IMR-90 (cell line): ENCODE measurements around the gene HTT. TPM values are rescaled to one million over a fixed set of nuclear protein-coding genes. Genes with fewer than 3 reads are reported as not detected.

ENCODE experiments used
- ATAC-seq: fragments of 200-7000 bp; cut with Tn5 transposase; 2 replicates; pipeline ENCODE4 v1.9.1; 2020; ENCODE audit warnings: low read depth, mild to moderate bottlenecking, moderate library complexity
- BruUV-seq: library from RNA; stranded (reverse); fragments of 400-500 nt; replicated peaks from 2 replicates; lab custom pipeline; 2021; lab: Mats Ljungman, UMichigan
- CTCF ChIA-PET: fragments of 300-600 bp; formaldehyde crosslinking; extraction: SDS; loops from one replicate; lab custom pipeline; 2021; ENCODE audit warnings: antibody characterized with exemption; lab: Yijun Ruan, JAX
- POLR2A ChIA-PET: fragments of 300-600 bp; sonication (Branson Sonifier 250); formaldehyde crosslinking; loops from one replicate; lab custom pipeline; 2022; ENCODE audit warnings: antibody characterized with exemption; ENCODE audit not compliant: unreplicated experiment; lab: Charles Lee
- DNase-seq: peaks from one replicate; pipeline ENCODE4 v3.0.0; 2013
- H2AFZ ChIP-seq: replicated peaks from 2 replicates; pipeline ENCODE3; 2013; ENCODE audit warnings: low read length, mild to moderate bottlenecking; ENCODE audit not compliant: poor library complexity
- H2AK5ac ChIP-seq: 2 replicates; pipeline ENCODE4 v1.6.1; 2013; ENCODE audit warnings: low read depth, low read length, inconsistent platforms
- H2AK9ac ChIP-seq: replicated peaks from 2 replicates; pipeline ENCODE3; 2013; ENCODE audit warnings: mild to moderate bottlenecking, low read depth, low read length, moderate library complexity; ENCODE audit not compliant: poor library complexity
- H2BK120ac ChIP-seq: 2 replicates; pipeline ENCODE4 v1.6.1; 2013; ENCODE audit warnings: low read depth, low read length, inconsistent platforms
- H2BK15ac ChIP-seq: 3 replicates; pipeline ENCODE4 v1.6.1; 2013; ENCODE audit warnings: low read depth, low read length, inconsistent platforms
- H2BK20ac ChIP-seq: 2 replicates; pipeline ENCODE4 v1.6.1; 2013; ENCODE audit warnings: low read depth, mild to moderate bottlenecking, inconsistent platforms, low read length, moderate library complexity
- H2BK5ac ChIP-seq: 2 replicates; pipeline ENCODE4 v1.6.1; 2013; ENCODE audit warnings: mild to moderate bottlenecking, low read depth, low read length, inconsistent platforms; ENCODE audit not compliant: poor library complexity, severe bottlenecking
- H3K14ac ChIP-seq: replicated peaks from 2 replicates; pipeline ENCODE4 v1.6.1; 2013; ENCODE audit warnings: low read depth, low read length, inconsistent platforms
- H3K18ac ChIP-seq: 2 replicates; pipeline ENCODE4 v1.6.1; 2013; ENCODE audit warnings: low read depth, low read length, control low read depth
- H3K23ac ChIP-seq: 2 replicates; pipeline ENCODE4 v1.6.1; 2013; ENCODE audit warnings: low read depth, low read length, inconsistent platforms
- H3K27ac ChIP-seq: 2 replicates; pipeline ENCODE4 v1.5.1; 2013; ENCODE audit warnings: mild to moderate bottlenecking, control low read depth, low read length; ENCODE audit not compliant: insufficient read depth
- H3K27me3 ChIP-seq: 2 replicates; pipeline ENCODE4 v1.6.1; 2013; ENCODE audit warnings: low read length; ENCODE audit not compliant: control insufficient read depth, insufficient read depth
- H3K36me3 ChIP-seq: 2 replicates; pipeline ENCODE4 v1.6.1; 2013; ENCODE audit warnings: low read length, mixed read lengths; ENCODE audit not compliant: control insufficient read depth, insufficient read depth
- H3K4ac ChIP-seq: 2 replicates; pipeline ENCODE4 v1.6.1; 2013; ENCODE audit warnings: low read depth, low read length, inconsistent platforms
- H3K4me1 ChIP-seq: 2 replicates; pipeline ENCODE4 v1.6.1; 2013; ENCODE audit warnings: low read length, mixed read lengths; ENCODE audit not compliant: control insufficient read depth, insufficient read depth
- H3K4me2 ChIP-seq: 2 replicates; pipeline ENCODE4 v1.6.1; 2013; ENCODE audit warnings: low read depth, mild to moderate bottlenecking, control low read depth, low read length, moderate library complexity
- H3K4me3 ChIP-seq: 2 replicates; pipeline ENCODE4 v1.5.1; 2013; ENCODE audit warnings: low read depth, mild to moderate bottlenecking, control low read depth, low read length, moderate library complexity; ENCODE audit not compliant: insufficient read depth
- H3K56ac ChIP-seq: 2 replicates; pipeline ENCODE4 v1.6.1; 2013; ENCODE audit warnings: low read length, inconsistent platforms; ENCODE audit not compliant: insufficient read depth; ENCODE audit errors: extremely low read depth
- H3K79me1 ChIP-seq, 2 experiments: 2 replicates each; pipeline ENCODE4 v1.6.1; 2013; ENCODE audit warnings: low read length in 2 of 2, inconsistent platforms in 1 of 2, low read depth in 1 of 2
- H3K9ac ChIP-seq: 2 replicates; pipeline ENCODE4 v1.6.1; 2013; ENCODE audit warnings: low read depth, low read length, control low read depth
- H3K9me1 ChIP-seq: 2 replicates; pipeline ENCODE4 v1.6.1; 2013; ENCODE audit warnings: low read length, inconsistent platforms; ENCODE audit not compliant: insufficient read depth
- H3K9me3 ChIP-seq: 2 replicates; pipeline ENCODE4 v1.6.1; 2013; ENCODE audit warnings: low read length; ENCODE audit not compliant: control insufficient read depth, insufficient read depth
- H4K20me1 ChIP-seq: 2 replicates; pipeline ENCODE4 v1.6.1; 2013; ENCODE audit warnings: low read length, inconsistent platforms; ENCODE audit not compliant: insufficient read depth
- H4K5ac ChIP-seq: 2 replicates; pipeline ENCODE4 v1.6.1; 2013; ENCODE audit warnings: mild to moderate bottlenecking, low read depth, low read length, control low read depth
- H4K8ac ChIP-seq, 2 experiments: 2 replicates each; pipeline ENCODE4 v1.6.1; 2013; ENCODE audit warnings: low read depth in 2 of 2, low read length in 2 of 2, control low read depth in 1 of 2, inconsistent platforms in 1 of 2
- H4K91ac ChIP-seq: 2 replicates; pipeline ENCODE4 v1.6.1; 2013; ENCODE audit warnings: low read depth, low read length, inconsistent platforms; ENCODE audit not compliant: insufficient read depth
- BHLHE40 ChIP-seq: fragments of 150-350 bp; IDR thresholded peaks from 2 replicates; pipeline ENCODE4 v1.6.1; 2016; ENCODE audit warnings: mild to moderate bottlenecking, low read depth, low read length
- CHD1 ChIP-seq: IDR thresholded peaks from 2 replicates; pipeline ENCODE4 v1.6.1; 2012; ENCODE audit warnings: low read depth, low read length, improper control_type of control experiment
- FOS ChIP-seq: fragments of 150-350 bp; IDR thresholded peaks from 2 replicates; pipeline ENCODE4 v1.6.1; 2016; ENCODE audit warnings: low read depth, low read length
- MAZ ChIP-seq: IDR thresholded peaks from 2 replicates; pipeline ENCODE4 v1.6.1; 2012; ENCODE audit warnings: low read depth, mild to moderate bottlenecking, low read length, improper control_type of control experiment, moderate library complexity, borderline replicate concordance
- NFE2L2 ChIP-seq: fragments of 150-350 bp; IDR thresholded peaks from 2 replicates; pipeline ENCODE4 v1.6.1; 2016; ENCODE audit warnings: low read depth, mild to moderate bottlenecking, low read length
- RFX5 ChIP-seq: IDR thresholded peaks from 2 replicates; pipeline ENCODE4 v1.8.0; 2012; ENCODE audit warnings: low read depth, mild to moderate bottlenecking, low read length, moderate library complexity
- SMC3 ChIP-seq: fragments of 150-350 bp; IDR thresholded peaks from 2 replicates; pipeline ENCODE4 v1.6.1; 2016; ENCODE audit warnings: low read depth, mild to moderate bottlenecking, antibody characterized with exemption, low read length, moderate library complexity
- WGBS, 2 experiments: methylation state at CpG; one replicate each; pipeline versions ENCODE4 v1.1.5 to v1.1.7; 2013; ENCODE audit warnings: missing lambda C conversion rate in 2 of 2; ENCODE audit not compliant: insufficient read length in 1 of 2; ENCODE audit errors: extremely low coverage in 2 of 2; 5-methylcytosine and 5-hydroxymethylcytosine counted together
- dilution Hi-C: fragments of 300-500 bp; cut with HindIII; formaldehyde crosslinking; loops from one replicate; pipeline ENCODE4 v1.14.3; 2018; ENCODE audit warnings: low sequenced_read_pairs; ENCODE audit not compliant: unreplicated experiment
- in situ Hi-C: fragments of 300-500 bp; cut with MboI; formaldehyde crosslinking; loops from 3 replicates; pipeline ENCODE4 v1.14.3; 2019; ENCODE audit warnings: low sequenced_read_pairs, inconsistent platforms, mixed read lengths
- intact Hi-C: fragments of 100-400 bp; cut with micrococcal nuclease; formaldehyde crosslinking; loops from 2 replicates; pipeline ENCODE4 v1.10.0; 2022
- polyA plus RNA-seq, 3 experiments: library from polyadenylated mRNA; depleted of rRNA; stranded (reverse); fragments of >200 nt; gene quantifications; 2 replicates each; pipeline ENCODE4 v1.2.3, GENCODE V29; 2012; ENCODE audit warnings: low replicate concordance in 1 of 3
- total RNA-seq: library from RNA; depleted of rRNA; stranded (reverse); fragments of >200 nt; gene quantifications from 2 replicates; pipeline ENCODE4 v1.2.3, GENCODE V29; 2012
- TF ChIP-seq, protein P1 (sequence below): fragments of 150-350 bp; IDR thresholded peaks from 2 replicates; pipeline ENCODE4 v1.6.1; 2016; ENCODE audit warnings: low read depth, mild to moderate bottlenecking, low read length, moderate library complexity, borderline replicate concordance
- TF ChIP-seq, protein P2 (sequence below): fragments of 150-350 bp; IDR thresholded peaks from 2 replicates; pipeline ENCODE4 v1.6.1; 2017; ENCODE audit warnings: mild to moderate bottlenecking, antibody characterized with exemption, low read length, low read depth

HTT gene
- total and polyA plus RNA-seq, 2 of the 4 experiments (the other 2 are of a cell fraction): 11.6 to 14.3 TPM

DNA sequence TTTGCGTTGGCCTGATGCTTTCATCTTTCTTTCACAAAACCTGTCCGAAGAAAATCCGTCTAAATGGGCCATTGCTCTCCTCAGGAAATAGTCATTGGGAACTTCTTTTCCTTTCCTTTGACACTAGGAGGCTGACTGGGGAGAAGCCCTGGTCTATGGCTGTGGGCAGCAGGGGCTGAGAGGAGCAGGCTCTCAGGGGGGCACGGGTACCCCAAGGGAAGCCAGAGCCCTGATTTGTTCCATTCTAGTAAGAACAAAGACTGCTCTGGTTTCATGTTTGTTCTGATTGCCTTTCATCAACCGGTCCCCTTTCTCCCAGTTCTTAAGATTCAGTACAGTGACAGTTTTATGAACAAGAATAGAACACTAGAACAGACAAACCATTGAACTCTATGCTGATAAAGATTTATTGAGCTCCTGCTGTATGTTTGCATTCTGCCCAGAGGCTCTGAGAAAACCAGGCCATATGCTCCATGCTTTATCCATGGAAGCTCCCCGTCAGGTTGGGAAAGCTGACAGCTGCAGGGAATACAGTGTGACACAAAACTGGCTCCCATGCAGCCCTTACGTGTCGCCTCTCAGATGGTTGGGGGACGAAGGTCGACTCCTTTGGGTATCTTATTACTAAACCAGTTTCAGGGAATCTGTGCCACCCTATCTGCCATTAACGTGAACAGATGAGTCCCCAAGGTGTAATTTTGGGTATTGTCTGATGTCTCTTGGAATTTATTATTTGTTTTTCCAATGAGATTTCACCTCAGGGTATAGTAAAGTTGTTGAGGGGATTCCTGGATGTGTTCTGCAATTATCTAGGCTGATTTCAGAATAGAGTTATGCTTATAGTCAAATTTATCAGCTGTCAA is 102.1 kb downstream of the HTT start:
- dilution Hi-C loops (no loop called here), in situ Hi-C loops (no loop called here), intact Hi-C loops (no loop called here)
- Histone ChIP-seq H3K4me3 (no peak overlapping the region), H4K20me1 (peaks cover 5% of the 10 kb centered on the region), H4K5ac (no peak overlapping the region), H2BK20ac (no peak overlapping the region), H3K14ac (no peak overlapping the region), H3K18ac (no peak overlapping the region), H2BK5ac (no peak overlapping the region), H2AK9ac (no peak overlapping the region), H2BK120ac (no peak overlapping the region), H3K4ac (no peak overlapping the region), H3K4me1 (peaks cover 10% of the 10 kb centered on the region), H3K27me3 (no peaks in the 10 kb centered on the region), H3K23ac (no peak overlapping the region), H3K9ac (no peak overlapping the region), H2BK15ac (no peak overlapping the region), H2AFZ (no peak overlapping the region), H4K8ac (no peak overlapping the region), H3K9me3 (no peaks in the 10 kb centered on the region), H3K4me2 (no peak overlapping the region), H3K9me1 (peaks cover 7% of the 10 kb centered on the region), H3K27ac (no peak overlapping the region), H3K36me3 (peaks cover 36% of the 10 kb centered on the region), H3K56ac (no peak overlapping the region), H4K91ac (no peak overlapping the region), H2AK5ac (no peak overlapping the region), H3K79me1 (peaks cover 0 to 9% of the 10 kb centered on the region in 2 experiments; a peak in 3 of 4 replicates)
- POLR2A ChIA-PET: no interaction called here
- CTCF ChIA-PET: no interaction called here
- TF ChIP-seq RFX5 (no peak), CHD1 (no peak), MAZ (no peak), NFE2L2 (no peak), BHLHE40 (no peak), FOS (no peak), SMC3 (no peak)
- TF ChIP-seq, protein P1, sequence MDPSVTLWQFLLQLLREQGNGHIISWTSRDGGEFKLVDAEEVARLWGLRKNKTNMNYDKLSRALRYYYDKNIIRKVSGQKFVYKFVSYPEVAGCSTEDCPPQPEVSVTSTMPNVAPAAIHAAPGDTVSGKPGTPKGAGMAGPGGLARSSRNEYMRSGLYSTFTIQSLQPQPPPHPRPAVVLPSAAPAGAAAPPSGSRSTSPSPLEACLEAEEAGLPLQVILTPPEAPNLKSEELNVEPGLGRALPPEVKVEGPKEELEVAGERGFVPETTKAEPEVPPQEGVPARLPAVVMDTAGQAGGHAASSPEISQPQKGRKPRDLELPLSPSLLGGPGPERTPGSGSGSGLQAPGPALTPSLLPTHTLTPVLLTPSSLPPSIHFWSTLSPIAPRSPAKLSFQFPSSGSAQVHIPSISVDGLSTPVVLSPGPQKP: no peak
- TF ChIP-seq, protein P2, sequence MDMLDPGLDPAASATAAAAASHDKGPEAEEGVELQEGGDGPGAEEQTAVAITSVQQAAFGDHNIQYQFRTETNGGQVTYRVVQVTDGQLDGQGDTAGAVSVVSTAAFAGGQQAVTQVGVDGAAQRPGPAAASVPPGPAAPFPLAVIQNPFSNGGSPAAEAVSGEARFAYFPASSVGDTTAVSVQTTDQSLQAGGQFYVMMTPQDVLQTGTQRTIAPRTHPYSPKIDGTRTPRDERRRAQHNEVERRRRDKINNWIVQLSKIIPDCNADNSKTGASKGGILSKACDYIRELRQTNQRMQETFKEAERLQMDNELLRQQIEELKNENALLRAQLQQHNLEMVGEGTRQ: no peak
- BruUV-seq: no TSS peak
- no peak for DNase-seq
- WGBS, 2 experiments: 63% methylated on average over 2 of the region's 11 CpGs; no CpG with 5 or more reads in 1 of the 2 experiments
- no peak for ATAC-seq
